Activated CD4-positive, alpha-beta T cell treated with anti-CD3 and anti-CD28 coated beads, Interleukin-2, Interleukin-4, amounts not matched to agents 100 ng/mL and 50 ng/mL, durations not matched to agents 16 hours and 8 hours (primary cell): ENCODE measurements around the gene PAX9.
"Not testable (repeated sequence)": the region's sequence is repeated elsewhere in the genome, so short reads cannot be mapped to it uniquely, and the experiment has no call there.

Experiments used
- DNase-seq: peaks from one replicate; pipeline ENCODE4 v3.0.0-alpha.2; 2020; ENCODE audit warnings: low spot score

Gene PAX9

GRCh38 chr14:36672095-36672494 is 10.4 kb downstream of the PAX9 start:
- DNase-seq, result no peak

GRCh38 chr14:36674659-36675058 is 13.0 kb downstream of the PAX9 start:
- no peak for DNase-seq

GRCh38 chr14:36675581-36675980 is 13.9 kb downstream of the PAX9 start:
- no peak for DNase-seq

GRCh38 chr14:36676236-36676635 is 14.6 kb downstream of the PAX9 start:
- DNase-seq, result no peak

- DNase-seq, result no peak
These were observed 20.7 kb downstream of the PAX9 start for GRCh38 chr14:36682338-36682737.

- DNase-seq, result no peak
These were observed 21.5 kb downstream of the PAX9 start for GRCh38 chr14:36683083-36683724.

- DNase-seq, result no peak
These were observed 23.3 kb downstream of the PAX9 start for GRCh38 chr14:36684946-36685345.

- DNase-seq, result no peak
These were observed 28.8 kb downstream of the PAX9 start for GRCh38 chr14:36690311-36691040.

- not testable (repeated sequence) for DNase-seq
These were observed 37.8 kb downstream of the PAX9 start for GRCh38 chr14:36699420-36699819.

- DNase-seq, result no peak
These were observed 39.0 kb downstream of the PAX9 start for GRCh38 chr14:36700651-36701050.

GRCh38 chr14:36701132-36701531 is 39.5 kb downstream of the PAX9 start:
- DNase-seq, result no peak

- no peak for DNase-seq
These were observed 40.8 kb downstream of the PAX9 start for GRCh38 chr14:36702474-36702873.

GRCh38 chr14:36707570-36707969 is 45.9 kb downstream of the PAX9 start:
- no peak for DNase-seq

GRCh38 chr14:36713960-36714703 is 52.5 kb downstream of the PAX9 start:
- no peak for DNase-seq

GRCh38 chr14:36716614-36717184 is 55.0 kb downstream of the PAX9 start:
- no peak for DNase-seq

GRCh38 chr14:36717363-36717762 is 55.7 kb downstream of the PAX9 start:
- no peak for DNase-seq

- DNase-seq, result no peak
These were observed 56.6 kb downstream of the PAX9 start for GRCh38 chr14:36718216-36718615.

- DNase-seq, result no peak
These were observed 58.2 kb downstream of the PAX9 start for GRCh38 chr14:36719823-36720222.

GRCh38 chr14:36720657-36721056 is 59.0 kb downstream of the PAX9 start:
- no peak for DNase-seq

GRCh38 chr14:36721877-36722276 is 60.2 kb downstream of the PAX9 start:
- no peak for DNase-seq

GRCh38 chr14:36723530-36723929 is 61.9 kb downstream of the PAX9 start:
- DNase-seq, result no peak

GRCh38 chr14:36724162-36724561 is 62.5 kb downstream of the PAX9 start:
- DNase-seq, result no peak

- no peak for DNase-seq
These were observed 64.5 kb downstream of the PAX9 start for GRCh38 chr14:36726128-36726527.
